ENCODE measurements around the gene CYTL1. TPM values are rescaled to one million over a fixed set of nuclear protein-coding genes. Genes with fewer than 3 reads are reported as not detected.

The CYTL1 gene
- total RNA-seq, 1 experiment from 2014 or later: not detected

DNA sequence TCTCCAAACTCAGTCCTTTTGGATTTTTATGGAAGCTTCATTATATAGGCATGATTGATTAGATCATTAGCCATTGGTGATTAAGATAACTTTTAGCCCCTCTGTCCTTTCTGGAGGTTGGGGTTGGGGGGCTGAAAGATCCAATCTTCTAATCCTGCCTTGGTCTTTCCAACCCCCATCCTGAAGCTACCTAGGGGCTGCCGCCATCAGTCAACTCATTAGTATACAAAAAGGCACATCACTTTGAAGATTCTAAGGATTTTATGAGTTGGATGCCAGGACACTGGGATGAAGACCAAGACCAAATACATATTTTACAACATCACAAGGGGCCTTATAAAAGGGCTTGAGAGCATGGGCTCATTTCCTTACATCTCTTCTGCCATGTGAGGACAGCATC, 47.5 kb downstream of the CYTL1 start:
- Histone ChIP-seq H3K36me3 (ENCODE audit: low read depth) (no peaks in the 10 kb centered on the region), H3K4me3 (no peak overlapping the region), H3K9me2 (ENCODE audit: insufficient read depth) (no peaks in the 10 kb centered on the region), H3K4me2 (no peak overlapping the region), H3K9me3 (ENCODE audit: insufficient read depth, low read depth) (no peaks in the 10 kb centered on the region), H3K79me2 (ENCODE audit: low read depth) (no peaks in the 10 kb centered on the region), H3K27ac (no peak overlapping the region), H4K20me1 (ENCODE audit: insufficient read depth) (no peaks in the 10 kb centered on the region), H3F3A (ENCODE audit: insufficient read depth, low read depth) (no peaks in the 10 kb centered on the region), H2AFZ (no peak overlapping the region), H3K27me3 (ENCODE audit: insufficient read depth, low read depth) (no peaks in the 10 kb centered on the region), H3K4me1 (replicated peaks; ENCODE audit: insufficient read depth) (peaks cover 16% of the 10 kb centered on the region)
- no TSS peak for BruUV-seq (replicated peaks)
- DNase-seq: no peak
- POLR2A ChIA-PET (ENCODE audit: unreplicated experiment): no interaction called here
- intact Hi-C loops (cut with micrococcal nuclease; ENCODE audit: unreplicated experiment): no loop called here
- CTCF ChIA-PET: no interaction called here
- no peak for TF ChIP-seq EZH2 (IDR thresholded peaks at IDR 0.05; ENCODE audit: low read depth)
- TF ChIP-seq, protein P1, sequence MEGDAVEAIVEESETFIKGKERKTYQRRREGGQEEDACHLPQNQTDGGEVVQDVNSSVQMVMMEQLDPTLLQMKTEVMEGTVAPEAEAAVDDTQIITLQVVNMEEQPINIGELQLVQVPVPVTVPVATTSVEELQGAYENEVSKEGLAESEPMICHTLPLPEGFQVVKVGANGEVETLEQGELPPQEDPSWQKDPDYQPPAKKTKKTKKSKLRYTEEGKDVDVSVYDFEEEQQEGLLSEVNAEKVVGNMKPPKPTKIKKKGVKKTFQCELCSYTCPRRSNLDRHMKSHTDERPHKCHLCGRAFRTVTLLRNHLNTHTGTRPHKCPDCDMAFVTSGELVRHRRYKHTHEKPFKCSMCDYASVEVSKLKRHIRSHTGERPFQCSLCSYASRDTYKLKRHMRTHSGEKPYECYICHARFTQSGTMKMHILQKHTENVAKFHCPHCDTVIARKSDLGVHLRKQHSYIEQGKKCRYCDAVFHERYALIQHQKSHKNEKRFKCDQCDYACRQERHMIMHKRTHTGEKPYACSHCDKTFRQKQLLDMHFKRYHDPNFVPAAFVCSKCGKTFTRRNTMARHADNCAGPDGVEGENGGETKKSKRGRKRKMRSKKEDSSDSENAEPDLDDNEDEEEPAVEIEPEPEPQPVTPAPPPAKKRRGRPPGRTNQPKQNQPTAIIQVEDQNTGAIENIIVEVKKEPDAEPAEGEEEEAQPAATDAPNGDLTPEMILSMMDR (conservative IDR thresholded peaks at IDR 0.05): no peak

DNA sequence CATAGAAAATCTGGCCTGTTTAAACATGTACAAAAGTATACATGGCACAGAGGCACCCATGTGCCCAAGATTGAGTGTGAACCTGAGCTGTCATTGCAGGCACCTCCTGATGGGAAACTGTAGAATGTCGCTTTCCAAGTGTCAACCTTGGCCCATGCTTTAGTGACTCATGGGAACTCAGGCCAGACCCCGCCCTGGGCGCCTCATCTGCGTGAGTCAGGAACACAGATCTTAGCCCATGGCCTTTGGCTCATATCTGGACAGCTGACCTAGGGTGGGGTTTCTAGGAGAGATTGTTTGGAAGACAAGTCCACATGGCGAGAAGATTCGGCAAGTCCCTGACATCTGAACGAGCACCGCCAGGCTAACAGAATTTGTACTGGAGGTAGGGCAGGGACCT, 50.0 kb downstream of the CYTL1 start:
- Histone ChIP-seq H3K79me2 (ENCODE audit: low read depth) (no peaks in the 10 kb centered on the region), H3F3A (ENCODE audit: insufficient read depth, low read depth) (no peaks in the 10 kb centered on the region), H2AFZ (no peak overlapping the region; the same call in 1 of the 2 replicates), H3K9me2 (ENCODE audit: insufficient read depth) (no peaks in the 10 kb centered on the region), H3K36me3 (ENCODE audit: low read depth) (no peaks in the 10 kb centered on the region), H3K27me3 (ENCODE audit: insufficient read depth, low read depth) (no peaks in the 10 kb centered on the region), H3K9me3 (ENCODE audit: insufficient read depth, low read depth) (no peaks in the 10 kb centered on the region), H3K4me2 (peak overlapping the region; percentile 65), H3K4me3 (peak overlapping the region; percentile 19; the same call in 1 of the 2 replicates), H3K27ac (peak overlapping the region; percentile 45), H4K20me1 (ENCODE audit: insufficient read depth) (no peaks in the 10 kb centered on the region), H3K4me1 (replicated peaks; ENCODE audit: insufficient read depth) (peaks cover 16% of the 10 kb centered on the region)
- intact Hi-C loops (cut with micrococcal nuclease; ENCODE audit: unreplicated experiment): no loop called here
- TF ChIP-seq, protein P1 (conservative IDR thresholded peaks at IDR 0.05): no peak
- TF ChIP-seq EZH2 (IDR thresholded peaks at IDR 0.05; ENCODE audit: low read depth): no peak
- ChIA-PET POLR2A (ENCODE audit: unreplicated experiment) (no interaction called here), CTCF (no interaction called here)
- BruUV-seq (replicated peaks): no TSS peak
- DNase-seq: peak; percentile 3 to 71

DNA sequence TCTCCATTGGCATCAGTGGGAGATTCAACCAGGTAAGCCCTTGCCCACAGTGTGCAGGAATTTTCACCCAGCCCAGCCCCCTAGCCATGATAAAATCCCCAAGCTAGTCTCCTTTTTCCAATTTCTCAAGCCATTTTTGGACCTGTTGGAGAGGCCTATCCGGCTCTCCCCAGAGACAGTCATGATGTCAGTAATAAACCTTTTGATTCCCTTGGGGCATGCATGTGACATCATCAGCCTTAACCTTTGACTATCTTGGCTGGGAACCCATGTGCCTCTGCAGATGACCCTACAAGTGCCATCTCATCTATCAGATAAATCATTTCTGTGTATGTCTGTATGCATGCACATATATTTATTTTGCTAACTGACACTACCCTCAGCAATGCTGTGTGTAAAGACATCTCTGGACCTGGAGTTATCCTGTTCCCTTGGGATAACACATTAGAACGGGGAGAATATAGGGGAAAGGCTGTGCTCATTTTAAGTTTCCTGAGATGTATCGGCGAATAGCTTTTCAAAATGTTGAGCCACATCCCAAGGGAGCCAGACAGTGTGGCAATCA, 51.0 kb downstream of the CYTL1 start:
- no peaks in the 10 kb centered on the region for H3K27me3 ChIP-seq (ENCODE audit: insufficient read depth, low read depth)
- BruUV-seq (replicated peaks): no TSS peak
- H3K4me1 ChIP-seq (replicated peaks; ENCODE audit: insufficient read depth): peaks cover 16% of the 10 kb centered on the region
- H3K4me2 ChIP-seq: no peak overlapping the region
- TF ChIP-seq EZH2 (IDR thresholded peaks at IDR 0.05; ENCODE audit: low read depth): no peak
- TF ChIP-seq, protein P1 (conservative IDR thresholded peaks at IDR 0.05): no peak
- CTCF ChIA-PET: no interaction called here
- POLR2A ChIA-PET (ENCODE audit: unreplicated experiment): no interaction called here
- DNase-seq: no peak
- H3K27ac ChIP-seq: no peak overlapping the region
- no peaks in the 10 kb centered on the region for H3K36me3 ChIP-seq (ENCODE audit: low read depth)
- H2AFZ ChIP-seq: no peak overlapping the region
- no peaks in the 10 kb centered on the region for H4K20me1 ChIP-seq (ENCODE audit: insufficient read depth)
- H3K79me2 ChIP-seq (ENCODE audit: low read depth): no peaks in the 10 kb centered on the region
- H3F3A ChIP-seq (ENCODE audit: insufficient read depth, low read depth): no peaks in the 10 kb centered on the region
- no peak overlapping the region for H3K4me3 ChIP-seq
- H3K9me2 ChIP-seq (ENCODE audit: insufficient read depth): no peaks in the 10 kb centered on the region
- H3K9me3 ChIP-seq (ENCODE audit: insufficient read depth, low read depth): no peaks in the 10 kb centered on the region
- intact Hi-C loops (cut with micrococcal nuclease; ENCODE audit: unreplicated experiment): no loop called here

Other genes with a start within 250 kb of the CYTL1 start
- not detected in 2 replicates for gene MSX1, start 159.8 kb downstream of the CYTL1 start, total RNA-seq (2021)
- not detected in 2 replicates for gene STK32B, start 32.0 kb upstream of the CYTL1 start, total RNA-seq (2021)

All from PC-9 (cell line).